Measurements from ENCODE around the gene HBD.

The HBD gene

GRCh38 chr11:5281596-5281995, 47.3 kb upstream of the HBD start:
- Histone ChIP-seq H3K27ac (no peak overlapping the region), H3K79me2 (ENCODE audit: insufficient read depth, low read depth) (no peaks in the 10 kb centered on the region), H3K27me3 (ENCODE audit: insufficient read depth, low read depth) (no peaks in the 10 kb centered on the region), H3K4me2 (no peak overlapping the region), H4K20me1 (ENCODE audit: insufficient read depth) (no peaks in the 10 kb centered on the region), H3K4me3 (IDR thresholded peaks at IDR 0.05; ENCODE audit: insufficient read depth, low read depth, low read length) (no peak overlapping the region), H3K9ac (no peak overlapping the region), H3K4me1 (ENCODE audit: low read depth, poor library complexity, severe bottlenecking) (peaks cover 14% of the 10 kb centered on the region), H2AFZ (ENCODE audit: low read depth) (no peak overlapping the region), H3K36me3 (ENCODE audit: insufficient read depth) (no peaks in the 10 kb centered on the region)
- no peak for TF ChIP-seq CTCF (conservative IDR thresholded peaks at IDR 0.05; ENCODE audit: low read depth, low read length)

GRCh38 chr11:5280582-5281102, 46.4 kb upstream of the HBD start:
- no peaks in the 10 kb centered on the region for H4K20me1 ChIP-seq (ENCODE audit: insufficient read depth)
- H3K4me1 ChIP-seq (ENCODE audit: low read depth, poor library complexity, severe bottlenecking): peaks cover 14% of the 10 kb centered on the region
- peak overlapping the region; percentile 3; the same call in 1 of the 2 replicates for H3K4me2 ChIP-seq
- peak overlapping the region; percentile 24; the same call in 1 of the 2 replicates for H2AFZ ChIP-seq (ENCODE audit: low read depth)
- H3K36me3 ChIP-seq (ENCODE audit: insufficient read depth): no peaks in the 10 kb centered on the region
- no peaks in the 10 kb centered on the region for H3K27me3 ChIP-seq (ENCODE audit: insufficient read depth, low read depth)
- H3K9ac ChIP-seq: no peak overlapping the region
- H3K27ac ChIP-seq: peak overlapping the region; percentile 27; the same call in 1 of the 2 replicates
- no peak overlapping the region for H3K4me3 ChIP-seq (IDR thresholded peaks at IDR 0.05; ENCODE audit: insufficient read depth, low read depth, low read length)
- no peak for TF ChIP-seq CTCF (conservative IDR thresholded peaks at IDR 0.05; ENCODE audit: low read depth, low read length)
- H3K79me2 ChIP-seq (ENCODE audit: insufficient read depth, low read depth): no peaks in the 10 kb centered on the region

- H3K4me1 ChIP-seq (ENCODE audit: low read depth, poor library complexity, severe bottlenecking): peaks cover 14% of the 10 kb centered on the region
- H3K4me2 ChIP-seq: no peak overlapping the region
- TF ChIP-seq CTCF (conservative IDR thresholded peaks at IDR 0.05; ENCODE audit: low read depth, low read length): no peak
- H3K27ac ChIP-seq: no peak overlapping the region
- no peaks in the 10 kb centered on the region for H3K27me3 ChIP-seq (ENCODE audit: insufficient read depth, low read depth)
- no peak overlapping the region for H3K4me3 ChIP-seq (IDR thresholded peaks at IDR 0.05; ENCODE audit: insufficient read depth, low read depth, low read length)
- no peaks in the 10 kb centered on the region for H4K20me1 ChIP-seq (ENCODE audit: insufficient read depth)
- H3K36me3 ChIP-seq (ENCODE audit: insufficient read depth): no peaks in the 10 kb centered on the region
- no peak overlapping the region for H2AFZ ChIP-seq (ENCODE audit: low read depth)
- H3K9ac ChIP-seq: no peak overlapping the region
- H3K79me2 ChIP-seq (ENCODE audit: insufficient read depth, low read depth): no peaks in the 10 kb centered on the region
Observed at GRCh38 chr11:5279471-5280090, 45.3 kb upstream of the HBD start.

- TF ChIP-seq CTCF (conservative IDR thresholded peaks at IDR 0.05; ENCODE audit: low read depth, low read length): no peak
- Histone ChIP-seq H3K4me2 (no peak overlapping the region), H3K36me3 (ENCODE audit: insufficient read depth) (no peaks in the 10 kb centered on the region), H3K4me1 (ENCODE audit: low read depth, poor library complexity, severe bottlenecking) (peaks cover 14% of the 10 kb centered on the region), H3K27ac (no peak overlapping the region), H4K20me1 (ENCODE audit: insufficient read depth) (no peaks in the 10 kb centered on the region), H3K4me3 (IDR thresholded peaks at IDR 0.05; ENCODE audit: insufficient read depth, low read depth, low read length) (no peak overlapping the region), H3K27me3 (ENCODE audit: insufficient read depth, low read depth) (no peaks in the 10 kb centered on the region), H3K9ac (no peak overlapping the region), H3K79me2 (ENCODE audit: insufficient read depth, low read depth) (no peaks in the 10 kb centered on the region), H2AFZ (ENCODE audit: low read depth) (no peak overlapping the region)
Observed at GRCh38 chr11:5277807-5278382, 43.6 kb upstream of the HBD start.

All from KMS-11 (cell line).